HEK293 (cell line): Measurements from ENCODE around the gene NUP88.

ENCODE experiments used
- GLIS2 ChIP-seq: fragments of 450-650 bp; formaldehyde crosslinking; IDR thresholded peaks from 2 replicates; pipeline ENCODE4 v1.5.1; 2016; ENCODE audit warnings: missing biosample characterization, missing genetic modification characterization
- KLF9 ChIP-seq: fragments of 450-650 bp; formaldehyde crosslinking; IDR thresholded peaks from 2 replicates; pipeline ENCODE4 v1.5.1; 2016; ENCODE audit warnings: missing biosample characterization, missing genetic modification characterization, low read depth
- MYNN ChIP-seq: fragments of 450-650 bp; formaldehyde crosslinking; IDR thresholded peaks from 2 replicates; pipeline ENCODE4 v1.5.1; 2016; ENCODE audit warnings: missing biosample characterization, missing genetic modification characterization, borderline replicate concordance
- SCRT1 ChIP-seq: fragments of 450-650 bp; formaldehyde crosslinking; IDR thresholded peaks from 2 replicates; pipeline ENCODE4 v1.5.1; 2016; ENCODE audit warnings: missing biosample characterization, missing genetic modification characterization, borderline replicate concordance
- SP3 ChIP-seq: fragments of 450-650 bp; formaldehyde crosslinking; IDR thresholded peaks from 2 replicates; pipeline ENCODE4 v1.5.1; 2016; ENCODE audit warnings: missing biosample characterization, missing genetic modification characterization
- YY2 ChIP-seq: fragments of 450-650 bp; formaldehyde crosslinking; IDR thresholded peaks from 2 replicates; pipeline ENCODE4 v1.5.1; 2016; ENCODE audit warnings: missing biosample characterization, missing genetic modification characterization
- ZBTB21 ChIP-seq: fragments of 450-650 bp; formaldehyde crosslinking; IDR thresholded peaks from 2 replicates; pipeline ENCODE4 v1.5.1; 2017; ENCODE audit warnings: missing biosample characterization, missing genetic modification characterization
- ZFP69B ChIP-seq: fragments of 450-650 bp; formaldehyde crosslinking; IDR thresholded peaks from 2 replicates; pipeline ENCODE4 v1.5.1; 2016; ENCODE audit warnings: missing biosample characterization, missing genetic modification characterization
- ZIC2 ChIP-seq: fragments of 450-650 bp; formaldehyde crosslinking; IDR thresholded peaks from 2 replicates; pipeline ENCODE4 v1.5.1; 2016; ENCODE audit warnings: missing biosample characterization, missing genetic modification characterization
- ZNF112 ChIP-seq: fragments of 450-650 bp; formaldehyde crosslinking; IDR thresholded peaks from 2 replicates; pipeline ENCODE4 v1.5.0; 2017; ENCODE audit warnings: missing biosample characterization, missing genetic modification characterization
- ZNF184 ChIP-seq: fragments of 450-650 bp; IDR thresholded peaks from 2 replicates; pipeline ENCODE4 v1.5.1; 2018; ENCODE audit warnings: missing biosample characterization, mild to moderate bottlenecking, missing genetic modification characterization
- ZNF248 ChIP-seq: fragments of 450-650 bp; formaldehyde crosslinking; IDR thresholded peaks from 2 replicates; pipeline ENCODE4 v1.5.1; 2017; ENCODE audit warnings: missing biosample characterization, missing genetic modification characterization
- ZNF302 ChIP-seq: fragments of 450-650 bp; formaldehyde crosslinking; IDR thresholded peaks from 2 replicates; pipeline ENCODE4 v1.5.1; 2016; ENCODE audit warnings: missing biosample characterization, missing genetic modification characterization, low read depth
- ZNF311 ChIP-seq: fragments of 450-650 bp; formaldehyde crosslinking; IDR thresholded peaks from 2 replicates; pipeline ENCODE4 v1.5.1; 2017; ENCODE audit warnings: missing biosample characterization, missing genetic modification characterization, borderline replicate concordance
- ZNF37A ChIP-seq: fragments of 450-650 bp; IDR thresholded peaks from 2 replicates; pipeline ENCODE4 v1.5.1; 2018; ENCODE audit warnings: missing biosample characterization, missing genetic modification characterization
- ZNF404 ChIP-seq: fragments of 450-650 bp; formaldehyde crosslinking; IDR thresholded peaks from 2 replicates; pipeline ENCODE4 v1.5.1; 2017; ENCODE audit warnings: missing biosample characterization, missing genetic modification characterization
- ZNF473 ChIP-seq: fragments of 450-650 bp; formaldehyde crosslinking; IDR thresholded peaks from 2 replicates; pipeline ENCODE4 v1.5.1; 2017; ENCODE audit warnings: missing biosample characterization, missing genetic modification characterization
- ZNF548 ChIP-seq: fragments of 450-650 bp; formaldehyde crosslinking; IDR thresholded peaks from 2 replicates; pipeline ENCODE4 v1.5.1; 2016; ENCODE audit warnings: missing biosample characterization, missing genetic modification characterization
- ZNF558 ChIP-seq: fragments of 450-650 bp; formaldehyde crosslinking; IDR thresholded peaks from 2 replicates; pipeline ENCODE4 v1.5.1; 2016; ENCODE audit warnings: missing biosample characterization, missing genetic modification characterization
- ZNF596 ChIP-seq: fragments of 450-650 bp; IDR thresholded peaks from 2 replicates; pipeline ENCODE4 v1.5.0; 2018; ENCODE audit warnings: missing biosample characterization, mild to moderate bottlenecking, missing genetic modification characterization, moderate library complexity
- ZNF610 ChIP-seq: fragments of 450-650 bp; formaldehyde crosslinking; IDR thresholded peaks from 2 replicates; pipeline ENCODE4 v1.5.1; 2016; ENCODE audit warnings: missing biosample characterization, missing genetic modification characterization, borderline replicate concordance
- ZNF623 ChIP-seq: fragments of 450-650 bp; formaldehyde crosslinking; IDR thresholded peaks from 2 replicates; pipeline ENCODE4 v1.5.1; 2016; ENCODE audit warnings: missing biosample characterization, missing genetic modification characterization
- ZNF664 ChIP-seq: fragments of 450-650 bp; formaldehyde crosslinking; IDR thresholded peaks from 2 replicates; pipeline ENCODE4 v1.5.1; 2016; ENCODE audit warnings: missing biosample characterization, missing genetic modification characterization
- ZNF707 ChIP-seq: fragments of 450-650 bp; formaldehyde crosslinking; IDR thresholded peaks from 2 replicates; pipeline ENCODE4 v1.5.1; 2016; ENCODE audit warnings: missing biosample characterization, missing genetic modification characterization
- ZSCAN23 ChIP-seq: fragments of 450-650 bp; formaldehyde crosslinking; IDR thresholded peaks from 2 replicates; pipeline ENCODE4 v1.5.1; 2016; ENCODE audit warnings: missing biosample characterization, missing genetic modification characterization
- TF ChIP-seq, protein P1 (sequence below): fragments of 450-650 bp; formaldehyde crosslinking; IDR thresholded peaks from 2 replicates; pipeline ENCODE4 v1.5.1; 2016; ENCODE audit warnings: missing biosample characterization, missing genetic modification characterization
- TF ChIP-seq, protein P2 (sequence below): fragments of 450-650 bp; formaldehyde crosslinking; IDR thresholded peaks from 2 replicates; pipeline ENCODE4 v1.5.1; 2016; ENCODE audit warnings: missing biosample characterization, missing genetic modification characterization
- TF ChIP-seq, protein P3 (sequence below): fragments of 450-650 bp; IDR thresholded peaks from 2 replicates; pipeline ENCODE4 v1.5.1; 2018; ENCODE audit warnings: missing biosample characterization, mild to moderate bottlenecking, missing genetic modification characterization
- TF ChIP-seq, protein P4 (sequence below): fragments of 450-650 bp; formaldehyde crosslinking; IDR thresholded peaks from 2 replicates; pipeline ENCODE4 v1.5.1; 2016; ENCODE audit warnings: missing biosample characterization, missing genetic modification characterization
- TF ChIP-seq, protein P5 (sequence below): fragments of 450-650 bp; formaldehyde crosslinking; IDR thresholded peaks from 2 replicates; pipeline ENCODE4 v1.5.1; 2017; ENCODE audit warnings: missing biosample characterization, missing genetic modification characterization
- TF ChIP-seq, protein P6 (sequence below): fragments of 450-650 bp; formaldehyde crosslinking; IDR thresholded peaks from 2 replicates; pipeline ENCODE4 v1.5.1; 2016; ENCODE audit warnings: missing biosample characterization, missing genetic modification characterization

NUP88 gene

DNA sequence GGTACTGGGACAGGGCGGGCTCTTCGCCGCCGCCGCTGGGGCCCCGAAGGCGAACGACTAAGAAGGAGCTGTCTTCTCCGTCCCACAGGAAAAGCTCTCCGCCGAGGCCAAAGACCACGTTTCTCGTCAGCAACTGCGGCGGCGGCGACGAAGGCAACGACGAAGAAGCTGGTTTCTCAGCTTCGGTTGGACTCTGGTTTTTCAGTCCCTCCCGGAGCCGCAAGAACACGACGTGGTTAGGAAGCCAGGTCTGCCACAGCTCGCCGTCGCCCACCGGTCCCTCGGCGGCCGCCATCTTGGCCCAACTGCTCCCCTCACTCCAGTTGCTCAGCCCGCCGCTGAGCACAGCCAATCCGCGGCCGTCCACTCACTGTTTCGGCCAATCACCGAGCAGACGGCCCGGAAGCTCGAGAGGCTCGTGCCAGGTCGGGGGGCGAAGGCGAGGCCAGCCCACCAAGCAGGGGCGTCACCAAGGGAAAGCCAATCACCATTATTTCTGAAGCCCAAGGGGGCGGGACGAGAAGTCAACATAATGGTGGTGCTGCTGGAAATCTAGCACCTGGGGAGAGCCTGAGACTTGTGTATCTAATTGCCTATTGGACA lies at the start of gene NUP88 (continued):
- TF ChIP-seq, protein P1, sequence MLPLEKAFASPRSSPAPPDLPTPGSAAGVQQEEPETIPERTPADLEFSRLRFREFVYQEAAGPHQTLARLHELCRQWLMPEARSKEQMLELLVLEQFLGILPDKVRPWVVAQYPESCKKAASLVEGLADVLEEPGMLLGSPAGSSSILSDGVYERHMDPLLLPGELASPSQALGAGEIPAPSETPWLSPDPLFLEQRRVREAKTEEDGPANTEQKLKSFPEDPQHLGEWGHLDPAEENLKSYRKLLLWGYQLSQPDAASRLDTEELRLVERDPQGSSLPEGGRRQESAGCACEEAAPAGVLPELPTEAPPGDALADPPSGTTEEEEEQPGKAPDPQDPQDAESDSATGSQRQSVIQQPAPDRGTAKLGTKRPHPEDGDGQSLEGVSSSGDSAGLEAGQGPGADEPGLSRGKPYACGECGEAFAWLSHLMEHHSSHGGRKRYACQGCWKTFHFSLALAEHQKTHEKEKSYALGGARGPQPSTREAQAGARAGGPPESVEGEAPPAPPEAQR (tag by site-specific recombination), result 0 out of 2 replicates have a peak, but pooled peaks have one; percentile 16
- TF ChIP-seq ZNF311 (tag by site-specific recombination) (no peak), ZNF664 (tag by site-specific recombination) (no peak), ZNF473 (no peak), GLIS2 (tag by site-specific recombination) (no peak), ZNF623 (tag by site-specific recombination) (no peak), ZNF112 (no peak), MYNN (tag by site-specific recombination) (no peak), ZSCAN23 (tag by site-specific recombination) (no peak), ZNF558 (tag by site-specific recombination) (no peak), SCRT1 (no peak), ZNF596 (tag by site-specific recombination) (no peak), YY2 (tag by site-specific recombination) (peak; percentile 88), KLF9 (tag by site-specific recombination) (0 out of 2 replicates have a peak, but pooled peaks have one; percentile 40), ZNF404 (tag by site-specific recombination) (no peak), ZIC2 (tag by site-specific recombination) (no peak), ZFP69B (tag by site-specific recombination) (no peak), ZBTB21 (tag by site-specific recombination) (no peak; the same call in 1 of the 2 replicates), ZNF707 (tag by site-specific recombination) (no peak), ZNF548 (tag by site-specific recombination) (no peak), ZNF248 (no peak), ZNF610 (tag by site-specific recombination) (0 out of 2 replicates have a peak, but pooled peaks have one; percentile 21), ZNF184 (tag by site-specific recombination) (no peak), ZNF37A (tag by site-specific recombination) (no peak), SP3 (tag by site-specific recombination) (peak; percentile 87), ZNF302 (no peak)
- TF ChIP-seq, protein P2, sequence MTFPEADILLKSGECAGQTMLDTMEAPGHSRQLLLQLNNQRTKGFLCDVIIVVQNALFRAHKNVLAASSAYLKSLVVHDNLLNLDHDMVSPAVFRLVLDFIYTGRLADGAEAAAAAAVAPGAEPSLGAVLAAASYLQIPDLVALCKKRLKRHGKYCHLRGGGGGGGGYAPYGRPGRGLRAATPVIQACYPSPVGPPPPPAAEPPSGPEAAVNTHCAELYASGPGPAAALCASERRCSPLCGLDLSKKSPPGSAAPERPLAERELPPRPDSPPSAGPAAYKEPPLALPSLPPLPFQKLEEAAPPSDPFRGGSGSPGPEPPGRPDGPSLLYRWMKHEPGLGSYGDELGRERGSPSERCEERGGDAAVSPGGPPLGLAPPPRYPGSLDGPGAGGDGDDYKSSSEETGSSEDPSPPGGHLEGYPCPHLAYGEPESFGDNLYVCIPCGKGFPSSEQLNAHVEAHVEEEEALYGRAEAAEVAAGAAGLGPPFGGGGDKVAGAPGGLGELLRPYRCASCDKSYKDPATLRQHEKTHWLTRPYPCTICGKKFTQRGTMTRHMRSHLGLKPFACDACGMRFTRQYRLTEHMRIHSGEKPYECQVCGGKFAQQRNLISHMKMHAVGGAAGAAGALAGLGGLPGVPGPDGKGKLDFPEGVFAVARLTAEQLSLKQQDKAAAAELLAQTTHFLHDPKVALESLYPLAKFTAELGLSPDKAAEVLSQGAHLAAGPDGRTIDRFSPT (tag by site-specific recombination), result peak; percentile 95
- TF ChIP-seq, protein P3, sequence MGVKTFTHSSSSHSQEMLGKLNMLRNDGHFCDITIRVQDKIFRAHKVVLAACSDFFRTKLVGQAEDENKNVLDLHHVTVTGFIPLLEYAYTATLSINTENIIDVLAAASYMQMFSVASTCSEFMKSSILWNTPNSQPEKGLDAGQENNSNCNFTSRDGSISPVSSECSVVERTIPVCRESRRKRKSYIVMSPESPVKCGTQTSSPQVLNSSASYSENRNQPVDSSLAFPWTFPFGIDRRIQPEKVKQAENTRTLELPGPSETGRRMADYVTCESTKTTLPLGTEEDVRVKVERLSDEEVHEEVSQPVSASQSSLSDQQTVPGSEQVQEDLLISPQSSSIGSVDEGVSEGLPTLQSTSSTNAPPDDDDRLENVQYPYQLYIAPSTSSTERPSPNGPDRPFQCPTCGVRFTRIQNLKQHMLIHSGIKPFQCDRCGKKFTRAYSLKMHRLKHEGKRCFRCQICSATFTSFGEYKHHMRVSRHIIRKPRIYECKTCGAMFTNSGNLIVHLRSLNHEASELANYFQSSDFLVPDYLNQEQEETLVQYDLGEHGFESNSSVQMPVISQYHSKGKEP (tag by site-specific recombination), result no peak
- TF ChIP-seq, protein P4, sequence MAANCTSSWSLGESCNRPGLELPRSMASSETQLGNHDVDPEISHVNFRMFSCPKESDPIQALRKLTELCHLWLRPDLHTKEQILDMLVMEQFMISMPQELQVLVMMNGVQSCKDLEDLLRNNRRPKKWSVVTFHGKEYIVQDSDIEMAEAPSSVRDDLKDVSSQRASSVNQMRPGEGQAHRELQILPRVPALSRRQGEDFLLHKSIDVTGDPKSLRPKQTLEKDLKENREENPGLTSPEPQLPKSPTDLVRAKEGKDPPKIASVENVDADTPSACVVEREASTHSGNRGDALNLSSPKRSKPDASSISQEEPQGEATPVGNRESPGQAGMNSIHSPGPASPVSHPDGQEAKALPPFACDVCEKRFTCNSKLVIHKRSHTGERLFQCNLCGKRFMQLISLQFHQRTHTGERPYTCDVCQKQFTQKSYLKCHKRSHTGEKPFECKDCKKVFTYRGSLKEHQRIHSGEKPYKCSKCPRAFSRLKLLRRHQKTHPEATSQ, result no peak; the same call in 1 of the 2 replicates
- TF ChIP-seq, protein P5, sequence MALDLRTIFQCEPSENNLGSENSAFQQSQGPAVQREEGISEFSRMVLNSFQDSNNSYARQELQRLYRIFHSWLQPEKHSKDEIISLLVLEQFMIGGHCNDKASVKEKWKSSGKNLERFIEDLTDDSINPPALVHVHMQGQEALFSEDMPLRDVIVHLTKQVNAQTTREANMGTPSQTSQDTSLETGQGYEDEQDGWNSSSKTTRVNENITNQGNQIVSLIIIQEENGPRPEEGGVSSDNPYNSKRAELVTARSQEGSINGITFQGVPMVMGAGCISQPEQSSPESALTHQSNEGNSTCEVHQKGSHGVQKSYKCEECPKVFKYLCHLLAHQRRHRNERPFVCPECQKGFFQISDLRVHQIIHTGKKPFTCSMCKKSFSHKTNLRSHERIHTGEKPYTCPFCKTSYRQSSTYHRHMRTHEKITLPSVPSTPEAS (tag by site-specific recombination), result no peak; the same call in 1 of the 2 replicates
- TF ChIP-seq, protein P6, sequence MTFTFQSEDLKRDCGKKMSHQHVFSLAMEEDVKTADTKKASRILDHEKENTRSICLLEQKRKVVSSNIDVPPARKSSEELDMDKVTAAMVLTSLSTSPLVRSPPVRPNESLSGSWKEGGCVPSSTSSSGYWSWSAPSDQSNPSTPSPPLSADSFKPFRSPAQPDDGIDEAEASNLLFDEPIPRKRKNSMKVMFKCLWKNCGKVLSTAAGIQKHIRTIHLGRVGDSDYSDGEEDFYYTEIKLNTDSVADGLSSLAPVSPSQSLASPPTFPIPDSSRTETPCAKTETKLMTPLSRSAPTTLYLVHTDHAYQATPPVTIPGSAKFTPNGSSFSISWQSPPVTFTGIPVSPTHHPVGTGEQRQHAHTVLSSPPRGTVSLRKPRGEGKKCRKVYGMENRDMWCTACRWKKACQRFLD (tag by site-specific recombination), result no peak
